Stimulated activated CD4-positive, alpha-beta T cell treated with anti-CD3 and anti-CD28 coated beads, TNF-alpha, amount 100 ng/mL, for 24 hours (primary cell): ENCODE results near the gene IPO13.

Experiments
- DNase-seq, 3 experiments: peaks; one replicate each; pipeline ENCODE4 v3.0.0-alpha.2; 2020; ENCODE audit warnings: low read depth in 3 of 3

The IPO13 gene

GRCh38 chr1:44012404-44012803, 65.7 kb downstream of the IPO13 start:
- no peak for DNase-seq

GRCh38 chr1:44012941-44013609, 66.3 kb downstream of the IPO13 start:
- no peak for DNase-seq

GRCh38 chr1:44013949-44014348, 67.2 kb downstream of the IPO13 start:
- no peak for DNase-seq

- no peak for DNase-seq
These were observed 67.8 kb downstream of the IPO13 start for GRCh38 chr1:44014365-44015104.

GRCh38 chr1:44015206-44015605, 68.5 kb downstream of the IPO13 start:
- no peak for DNase-seq

GRCh38 chr1:44016041-44016889, 69.5 kb downstream of the IPO13 start:
- DNase-seq = no peak

- no peak for DNase-seq
These were observed 70.2 kb downstream of the IPO13 start for GRCh38 chr1:44016890-44017400.
